ENCODE results near the gene NKD1.

DNA sequence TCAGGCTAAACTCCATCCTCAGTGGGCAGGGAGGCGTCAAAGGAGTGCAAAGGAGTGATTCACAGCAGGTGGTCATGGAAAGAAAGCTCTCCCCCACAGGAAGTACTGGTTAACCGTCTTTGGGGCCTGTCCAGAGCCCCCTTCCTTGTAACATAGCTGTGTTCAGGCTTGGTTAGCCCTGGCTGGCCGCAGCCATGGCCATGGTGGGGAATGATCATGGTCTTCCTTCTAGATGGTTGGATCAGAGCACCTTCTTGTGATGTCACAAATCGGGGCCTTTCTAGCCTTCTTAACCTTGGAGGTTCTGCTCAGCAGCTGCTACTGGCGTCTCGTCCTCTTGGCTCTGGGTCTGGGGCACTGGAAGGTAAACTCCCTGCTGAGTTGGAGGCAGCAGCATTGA, 15.8 kb downstream of the NKD1 start:
- no peak for TF ChIP-seq CTCF (IDR thresholded peaks at IDR 0.05; ENCODE audit: low read depth, low read length)
- TF ChIP-seq EZH2phosphoT487 (IDR thresholded peaks at IDR 0.05; ENCODE audit: low read depth): no peak
